Mesenchymal stem cell (in vitro differentiated cells and primary cell): ENCODE results near the gene NDUFB2.

ENCODE experiments used
- DNase-seq: peaks from one replicate; pipeline ENCODE4 v3.0.0-alpha.2; 2013
- H2AFZ ChIP-seq: one replicate; pipeline ENCODE4 v1.6.1; 2013; ENCODE audit warnings: low read depth, mild to moderate bottlenecking, control low read depth, inconsistent platforms, low read length, moderate library complexity
- H2AK5ac ChIP-seq: 2 replicates; pipeline ENCODE4 v1.6.1; 2013; ENCODE audit warnings: low read length, moderate library complexity, mild to moderate bottlenecking, inconsistent platforms; ENCODE audit not compliant: severe bottlenecking
- H2BK120ac ChIP-seq: one replicate; pipeline ENCODE4 v1.6.1; 2013; ENCODE audit warnings: low read depth, mild to moderate bottlenecking, inconsistent platforms, low read length, moderate library complexity
- H2BK12ac ChIP-seq, 2 experiments: one replicate each; pipeline ENCODE4 v1.6.1; 2013; ENCODE audit warnings: inconsistent platforms in 2 of 2, low read length in 2 of 2, mild to moderate bottlenecking in 2 of 2, moderate library complexity in 2 of 2, control low read depth in 1 of 2
- H2BK15ac ChIP-seq: one replicate; pipeline ENCODE4 v1.6.1; 2013; ENCODE audit warnings: mild to moderate bottlenecking, low read depth, inconsistent platforms; ENCODE audit not compliant: poor library complexity, severe bottlenecking
- H2BK5ac ChIP-seq: 2 replicates; pipeline ENCODE4 v1.6.1; 2013; ENCODE audit warnings: low read depth, mild to moderate bottlenecking, low read length, control low read depth, inconsistent platforms; ENCODE audit not compliant: poor library complexity, severe bottlenecking
- H3K14ac ChIP-seq, 2 experiments: one replicate each; pipeline ENCODE4 v1.6.1; 2013; ENCODE audit warnings: inconsistent platforms in 2 of 2, low read length in 2 of 2, control low read depth in 1 of 2, mild to moderate bottlenecking in 1 of 2, moderate library complexity in 1 of 2
- H3K18ac ChIP-seq, 2 experiments: one replicate each; pipeline ENCODE4 v1.6.1; 2013; ENCODE audit warnings: inconsistent platforms in 2 of 2, low read length in 2 of 2, control low read depth in 1 of 2, low read depth in 1 of 2, mild to moderate bottlenecking in 1 of 2
- H3K23ac ChIP-seq, 2 experiments: one replicate each; pipeline ENCODE4 v1.6.1; 2013; ENCODE audit warnings: inconsistent platforms in 2 of 2, low read length in 2 of 2, mild to moderate bottlenecking in 2 of 2, moderate library complexity in 2 of 2, control low read depth in 1 of 2
- H3K27ac ChIP-seq: 2 replicates; pipeline ENCODE4 v1.5.1; 2013; ENCODE audit warnings: mild to moderate bottlenecking, moderate library complexity, low read length, control low read depth, inconsistent platforms; ENCODE audit not compliant: poor library complexity, severe bottlenecking
- H3K27me3 ChIP-seq, 2 experiments: 2 replicates each; pipeline versions ENCODE4 v1.6.1 to v1.7.0; 2013; ENCODE audit warnings: low read length in 2 of 2, mild to moderate bottlenecking in 2 of 2, moderate library complexity in 2 of 2, control low read depth in 1 of 2, inconsistent platforms in 1 of 2; ENCODE audit not compliant: control insufficient read depth in 1 of 2, insufficient read depth in 1 of 2
- H3K36me3 ChIP-seq, 2 experiments: 2 replicates each; pipeline versions ENCODE4 v1.6.1 to v1.7.0; 2013; ENCODE audit warnings: low read length in 2 of 2, control low read depth in 1 of 2, inconsistent platforms in 1 of 2, low read depth in 1 of 2, mild to moderate bottlenecking in 1 of 2; ENCODE audit not compliant: insufficient read depth in 2 of 2, control insufficient read depth in 1 of 2
- H3K4ac ChIP-seq, 2 experiments: one replicate each; pipeline ENCODE4 v1.6.1; 2013; ENCODE audit warnings: inconsistent platforms in 2 of 2, low read length in 2 of 2, mild to moderate bottlenecking in 2 of 2, moderate library complexity in 2 of 2, control low read depth in 1 of 2, low read depth in 1 of 2
- H3K4me1 ChIP-seq: 2 replicates; pipeline ENCODE4 v1.6.1; 2013; ENCODE audit warnings: low read depth, low read length, control low read depth; ENCODE audit not compliant: control insufficient read depth, insufficient read depth
- H3K4me2 ChIP-seq: 2 replicates; pipeline ENCODE4 v1.6.1; 2013; ENCODE audit warnings: low read length, mild to moderate bottlenecking, inconsistent platforms; ENCODE audit not compliant: poor library complexity, severe bottlenecking
- H3K4me3 ChIP-seq, 2 experiments: 2 replicates each; pipeline versions ENCODE4 v1.5.1 to v1.7.0; 2013; ENCODE audit warnings: low read length in 2 of 2, mild to moderate bottlenecking in 2 of 2, control low read depth in 1 of 2, low read depth in 1 of 2; ENCODE audit not compliant: insufficient read depth in 1 of 2
- H3K79me1 ChIP-seq: replicated peaks from 2 replicates; pipeline ENCODE4 v1.6.1; 2013; ENCODE audit warnings: mild to moderate bottlenecking, control low read depth, low read length, inconsistent platforms; ENCODE audit not compliant: poor library complexity, severe bottlenecking
- H3K9ac ChIP-seq: 2 replicates; pipeline ENCODE4 v1.7.0; 2013; ENCODE audit warnings: mild to moderate bottlenecking, low read length, moderate library complexity
- H3K9me3 ChIP-seq: 2 replicates; pipeline ENCODE4 v1.7.0; 2013; ENCODE audit warnings: mild to moderate bottlenecking, low read length; ENCODE audit not compliant: control insufficient read depth
- H4K8ac ChIP-seq: one replicate; pipeline ENCODE4 v1.6.1; 2013; ENCODE audit warnings: inconsistent platforms, mild to moderate bottlenecking, low read length, moderate library complexity
- H4K91ac ChIP-seq: one replicate; pipeline ENCODE4 v1.6.1; 2013; ENCODE audit warnings: mild to moderate bottlenecking, low read length, inconsistent platforms
- WGBS: methylation state at CpG from one replicate; pipeline ENCODE4 v1.1.7; 2013; ENCODE audit warnings: mixed read lengths; 5-methylcytosine and 5-hydroxymethylcytosine counted together

Gene NDUFB2

DNA sequence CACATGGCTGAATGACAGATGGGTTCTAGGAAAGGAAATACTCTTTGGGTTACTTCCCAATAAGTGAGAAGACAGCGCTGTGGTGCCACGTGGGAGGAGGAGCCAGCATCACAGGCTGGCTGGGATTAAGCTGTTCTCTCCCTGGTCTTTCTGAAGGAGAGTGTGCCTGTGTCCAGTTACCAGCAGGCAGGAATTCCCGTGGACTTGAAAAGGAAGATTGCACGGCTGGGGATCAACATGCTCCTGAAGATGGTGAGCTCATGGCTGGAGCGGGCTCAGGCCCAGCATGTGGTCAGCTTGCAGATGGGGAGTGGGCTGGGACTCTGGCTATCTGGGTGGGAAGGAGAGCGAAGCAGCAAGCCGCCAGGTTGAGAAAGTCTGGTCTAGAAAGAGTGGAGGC, 15.6 kb upstream of the NDUFB2 start:
- no peak overlapping the region for H3K4ac ChIP-seq
- 85% methylated on average over 6 of the region's 7 CpGs for WGBS
- H2AFZ ChIP-seq, result no peak overlapping the region
- no peaks in the 10 kb centered on the region for H3K27me3 ChIP-seq
- H2BK12ac ChIP-seq, result no peak overlapping the region
- no peak overlapping the region for H3K4me3 ChIP-seq
- peaks cover 42 to 64% of the 10 kb centered on the region in 2 experiments for H3K36me3 ChIP-seq
- no peak overlapping the region for H3K27ac ChIP-seq
- H3K79me1 ChIP-seq, result peaks cover 12% of the 10 kb centered on the region
- no peak overlapping the region for H3K4me2 ChIP-seq
- H3K14ac ChIP-seq, result no peak overlapping the region
- no peak overlapping the region for H2BK5ac ChIP-seq
- no peak overlapping the region for H3K23ac ChIP-seq
- H2AK5ac ChIP-seq, result no peak overlapping the region
- DNase-seq, result no peak
- no peak overlapping the region for H4K91ac ChIP-seq
- no peak overlapping the region for H3K18ac ChIP-seq
- no peak overlapping the region for H4K8ac ChIP-seq
- peaks cover 1% of the 10 kb centered on the region for H3K4me1 ChIP-seq
- H2BK15ac ChIP-seq, result no peak overlapping the region
- no peaks in the 10 kb centered on the region for H3K9me3 ChIP-seq
- no peak overlapping the region for H2BK120ac ChIP-seq
- no peak overlapping the region for H3K9ac ChIP-seq

GRCh38 chr7:140681766-140682165, 14.7 kb upstream of the NDUFB2 start:
- no peak overlapping the region for H2BK5ac ChIP-seq
- H3K36me3 ChIP-seq, result peaks cover 43 to 58% of the 10 kb centered on the region in 2 experiments
- no peaks in the 10 kb centered on the region for H3K27me3 ChIP-seq
- no peak overlapping the region for H3K4ac ChIP-seq
- no peak overlapping the region for H4K8ac ChIP-seq
- no peaks in the 10 kb centered on the region for H3K9me3 ChIP-seq
- no peak overlapping the region for H2BK15ac ChIP-seq
- H3K4me2 ChIP-seq, result no peak overlapping the region
- H2AK5ac ChIP-seq, result no peak overlapping the region
- H3K23ac ChIP-seq, result no peak overlapping the region
- DNase-seq, result no peak
- H3K18ac ChIP-seq, result no peak overlapping the region
- WGBS, result 98% methylated on average over 3 of the region's 3 CpGs
- H3K9ac ChIP-seq, result no peak overlapping the region
- no peak overlapping the region for H2AFZ ChIP-seq
- H3K4me1 ChIP-seq, result peaks cover 1% of the 10 kb centered on the region
- peaks cover 12% of the 10 kb centered on the region for H3K79me1 ChIP-seq
- no peak overlapping the region for H3K14ac ChIP-seq
- no peak overlapping the region for H3K4me3 ChIP-seq
- no peak overlapping the region for H2BK12ac ChIP-seq
- no peak overlapping the region for H2BK120ac ChIP-seq
- no peak overlapping the region for H4K91ac ChIP-seq
- H3K27ac ChIP-seq, result no peak overlapping the region

GRCh38 chr7:140683657-140684056, 12.9 kb upstream of the NDUFB2 start:
- DNase-seq, result no peak
- Histone ChIP-seq H2BK5ac (no peak overlapping the region), H2AK5ac (no peak overlapping the region), H3K14ac (no peak overlapping the region), H3K4me2 (no peak overlapping the region), H3K9ac (no peak overlapping the region), H3K79me1 (peaks cover 3% of the 10 kb centered on the region), H3K9me3 (no peaks in the 10 kb centered on the region), H3K27me3 (no peaks in the 10 kb centered on the region), H3K36me3 (peaks cover 44 to 55% of the 10 kb centered on the region in 2 experiments), H3K4me3 (no peak overlapping the region), H3K4ac (no peak overlapping the region), H3K23ac (no peak overlapping the region), H4K8ac (no peak overlapping the region), H3K27ac (no peak overlapping the region), H4K91ac (no peak overlapping the region), H2AFZ (no peak overlapping the region), H3K18ac (no peak overlapping the region), H2BK12ac (no peak overlapping the region), H2BK120ac (no peak overlapping the region), H3K4me1 (peaks cover 1% of the 10 kb centered on the region), H2BK15ac (no peak overlapping the region)
- 72% methylated on average over 3 of the region's 3 CpGs for WGBS

- Histone ChIP-seq H3K9me3 (no peaks in the 10 kb centered on the region), H2AFZ (no peak overlapping the region), H3K36me3 (peaks cover 40 to 51% of the 10 kb centered on the region in 2 experiments), H2BK120ac (no peak overlapping the region), H3K23ac (no peak overlapping the region), H3K27me3 (no peaks in the 10 kb centered on the region), H3K4me3 (no peak overlapping the region), H2AK5ac (no peak overlapping the region), H4K91ac (no peak overlapping the region), H2BK15ac (no peak overlapping the region), H3K79me1 (peaks cover under 1% of the 10 kb centered on the region), H4K8ac (no peak overlapping the region), H3K27ac (no peak overlapping the region), H3K14ac (no peak overlapping the region), H3K4me1 (peaks cover 1% of the 10 kb centered on the region), H2BK5ac (no peak overlapping the region), H3K4me2 (no peak overlapping the region), H3K9ac (no peak overlapping the region), H2BK12ac (no peak overlapping the region), H3K18ac (no peak overlapping the region), H3K4ac (no peak overlapping the region)
- 96% methylated on average over 20 of the region's 20 CpGs for WGBS
- DNase-seq, result no peak
These were observed 12.2 kb upstream of the NDUFB2 start for GRCh38 chr7:140684066-140684950.
